Measurements from ENCODE around the gene MDGA2.
"Not testable (repeated sequence)": the region's sequence is repeated elsewhere in the genome, so short reads cannot be mapped to it uniquely, and the experiment has no call there.

MDGA2 gene

DNA sequence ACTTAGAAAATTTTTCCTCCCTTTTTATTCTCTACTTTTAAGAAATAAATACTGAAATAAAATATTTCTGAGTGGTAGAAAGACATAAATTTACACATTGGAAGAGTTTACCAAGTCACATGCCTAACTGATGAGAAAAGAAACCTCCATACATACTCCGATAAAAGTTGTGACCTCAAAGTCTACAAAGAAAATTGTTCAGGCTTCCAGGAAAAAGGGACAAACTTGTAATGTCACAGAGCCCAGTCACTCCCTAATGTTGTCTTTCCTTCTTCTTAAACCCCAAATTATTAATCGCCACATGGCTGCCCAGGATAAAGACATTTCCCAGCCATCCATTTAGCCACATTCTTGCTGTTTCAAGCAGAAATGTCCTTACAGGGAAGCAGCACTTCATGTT is 455.3 kb downstream of the MDGA2 start:
- no peak for DNase-seq

DNA sequence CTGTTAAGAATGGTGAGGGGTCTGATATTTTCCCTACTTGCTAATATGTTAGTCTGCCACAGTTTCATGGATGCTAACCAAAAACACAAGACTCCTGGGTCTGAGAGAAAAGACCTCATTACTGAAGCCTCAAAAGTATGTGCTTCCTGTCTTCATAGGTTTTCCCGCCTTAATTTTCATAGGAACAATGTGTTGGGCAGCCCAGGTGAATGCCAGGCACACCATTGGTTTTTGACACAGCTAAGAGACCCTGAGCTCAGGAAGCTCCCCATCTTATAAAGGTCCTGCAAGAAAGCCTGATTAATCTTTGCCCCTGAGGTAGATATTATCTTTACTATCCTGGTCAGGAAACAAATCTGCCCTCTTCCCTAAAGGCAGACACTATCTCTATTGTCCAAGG is 464.1 kb downstream of the MDGA2 start:
- DNase-seq = no peak

DNA sequence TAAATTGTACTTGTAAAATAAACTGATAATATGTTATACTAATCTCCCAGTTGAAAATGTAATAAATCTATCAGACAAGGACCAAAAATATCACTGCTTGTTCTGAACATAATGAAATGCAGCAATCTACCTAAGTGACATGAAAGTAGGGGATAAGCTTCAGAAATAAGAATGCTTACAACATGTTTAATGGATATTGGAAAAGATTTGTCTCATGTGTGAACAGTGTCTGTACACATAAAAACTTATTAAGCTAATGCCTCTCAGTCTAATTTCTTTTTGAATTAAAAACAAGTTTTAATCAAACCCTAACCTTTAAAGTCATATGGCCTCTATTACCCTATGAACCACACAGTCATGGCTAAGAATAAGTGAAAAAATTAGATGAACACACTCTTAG is 465.3 kb downstream of the MDGA2 start:
- DNase-seq = no peak

DNA sequence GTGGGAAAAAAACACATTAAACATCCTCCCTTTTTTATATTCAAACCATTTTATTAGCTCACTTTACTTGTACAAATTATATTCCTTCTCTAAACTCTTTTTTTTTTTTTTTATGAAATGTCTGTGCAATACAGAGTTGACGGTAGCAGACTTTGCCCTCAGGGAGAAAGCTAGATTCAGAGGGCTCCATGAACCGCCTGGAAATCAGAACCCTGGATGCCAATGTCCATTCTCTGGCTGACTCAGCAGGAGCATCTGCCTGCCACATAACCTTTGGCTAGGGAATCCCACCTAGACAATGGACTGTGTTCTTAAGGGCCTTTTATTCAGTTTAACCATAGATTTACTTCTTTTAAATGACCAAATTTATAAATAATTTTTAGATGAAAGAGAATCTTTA is 467.0 kb downstream of the MDGA2 start:
- no peak for DNase-seq

DNA sequence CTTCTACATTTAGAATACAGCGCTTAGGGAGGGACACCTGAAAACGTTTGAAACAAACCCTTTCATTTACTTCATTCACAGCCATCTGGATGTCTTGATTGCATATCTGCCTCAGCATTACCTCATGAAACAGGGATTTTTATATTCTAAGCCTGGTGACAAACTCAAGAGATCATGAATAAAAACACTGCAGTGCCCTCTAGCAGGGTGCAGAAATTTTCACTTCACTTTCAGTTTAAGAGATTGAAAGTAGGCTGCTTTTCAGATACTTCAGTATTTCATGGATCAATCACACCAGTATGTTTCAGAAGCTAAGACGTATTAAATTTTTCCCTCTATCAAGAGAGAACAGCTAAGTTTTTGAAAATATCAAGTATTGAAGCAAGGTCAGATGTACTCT is 467.8 kb downstream of the MDGA2 start:
- no peak for DNase-seq

DNA sequence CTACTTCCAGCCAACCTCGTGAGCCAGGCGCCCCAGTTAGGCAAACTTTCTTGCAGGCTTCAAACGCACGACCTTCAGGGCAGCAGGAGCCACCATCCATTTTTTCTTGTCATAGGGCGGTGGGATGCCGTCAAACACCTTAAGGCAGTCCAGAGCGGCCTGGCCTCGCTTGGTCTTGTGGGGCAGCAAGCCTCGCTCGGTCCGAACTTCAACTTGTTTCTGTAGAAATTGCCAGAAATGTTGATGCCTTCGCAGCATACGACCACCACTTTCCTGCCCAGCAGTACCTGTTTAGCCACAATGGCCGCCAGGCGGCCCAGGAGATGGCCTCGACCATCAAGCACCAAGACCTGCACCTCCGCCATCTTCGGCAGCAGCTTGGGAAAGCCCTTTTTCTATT is 474.7 kb downstream of the MDGA2 start:
- DNase-seq = no peak

DNA sequence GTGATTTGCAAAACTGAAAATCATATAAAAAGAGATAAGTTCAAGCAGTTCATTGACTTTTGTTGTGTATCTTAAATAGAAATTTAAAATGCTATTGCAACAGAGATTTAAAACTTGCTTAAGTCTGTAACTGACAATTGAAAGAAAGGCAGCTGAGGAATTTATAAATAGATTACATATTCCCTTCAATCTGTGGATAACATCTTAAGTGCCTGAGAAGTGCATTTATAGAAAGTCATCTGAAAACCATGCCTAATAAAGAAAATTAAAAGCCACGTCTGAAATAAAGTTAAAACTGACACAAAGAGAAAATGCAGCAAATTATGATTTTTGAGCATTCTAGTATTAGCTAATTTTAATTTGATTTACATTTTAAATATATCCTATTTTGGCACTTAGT is 479.8 kb downstream of the MDGA2 start:
- no peak for DNase-seq

DNA sequence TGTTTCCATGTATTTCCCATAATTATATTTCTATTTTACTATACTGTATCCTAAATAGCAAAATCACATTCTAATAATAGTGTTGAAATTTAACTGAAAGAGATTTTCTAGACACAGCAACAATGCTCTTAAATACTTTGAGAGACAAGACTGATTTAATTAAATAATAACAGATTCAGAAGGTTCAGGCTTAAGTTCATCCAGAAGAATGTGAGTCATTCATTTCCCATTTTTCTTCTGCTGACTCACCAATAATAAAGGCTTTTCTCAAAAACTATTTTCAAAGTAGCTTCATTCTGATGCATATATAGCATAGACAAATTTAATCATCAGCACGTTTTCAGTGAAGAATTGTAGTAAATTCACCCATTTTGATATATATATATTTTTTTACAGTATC is 481.4 kb downstream of the MDGA2 start:
- no peak for DNase-seq

DNA sequence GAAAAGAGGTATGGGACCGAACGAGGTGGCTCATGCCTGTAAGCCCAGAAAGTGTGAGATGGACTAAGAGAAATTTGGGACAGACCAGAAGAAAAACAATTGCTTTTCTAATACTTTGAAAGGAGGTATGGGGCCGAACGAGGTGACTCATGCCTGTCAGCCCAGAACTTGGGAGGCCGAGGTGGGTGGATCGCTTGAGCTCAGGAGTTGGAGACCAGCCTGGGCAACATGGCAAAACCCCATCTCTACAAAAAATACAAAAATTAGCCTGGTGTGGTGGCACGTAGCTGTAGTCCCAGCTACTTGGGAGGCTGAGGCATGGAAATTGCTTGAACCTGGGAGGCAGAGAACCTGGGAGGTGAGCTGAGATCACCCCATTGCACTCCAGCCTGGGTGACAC is 483.2 kb downstream of the MDGA2 start:
- not testable (repeated sequence) for DNase-seq

DNA sequence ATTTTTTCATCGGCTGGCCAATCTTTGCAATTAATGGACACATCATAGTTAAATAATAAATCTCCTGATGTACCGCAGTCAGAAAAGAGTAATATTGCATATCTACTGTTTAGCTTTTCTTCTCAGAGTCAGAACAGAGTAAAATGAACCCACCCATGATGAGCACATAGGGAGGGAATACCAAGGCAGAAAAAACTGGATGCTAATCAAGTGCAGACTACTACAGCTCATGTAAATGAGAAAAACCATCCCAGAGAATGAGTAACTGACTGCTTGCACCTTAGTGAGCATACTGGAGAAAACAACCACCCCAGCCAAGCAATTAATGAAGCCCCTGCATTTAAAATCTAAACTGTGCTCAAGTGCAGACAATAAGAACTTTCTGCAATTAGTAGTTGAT is 483.7 kb downstream of the MDGA2 start:
- DNase-seq = no peak

DNA sequence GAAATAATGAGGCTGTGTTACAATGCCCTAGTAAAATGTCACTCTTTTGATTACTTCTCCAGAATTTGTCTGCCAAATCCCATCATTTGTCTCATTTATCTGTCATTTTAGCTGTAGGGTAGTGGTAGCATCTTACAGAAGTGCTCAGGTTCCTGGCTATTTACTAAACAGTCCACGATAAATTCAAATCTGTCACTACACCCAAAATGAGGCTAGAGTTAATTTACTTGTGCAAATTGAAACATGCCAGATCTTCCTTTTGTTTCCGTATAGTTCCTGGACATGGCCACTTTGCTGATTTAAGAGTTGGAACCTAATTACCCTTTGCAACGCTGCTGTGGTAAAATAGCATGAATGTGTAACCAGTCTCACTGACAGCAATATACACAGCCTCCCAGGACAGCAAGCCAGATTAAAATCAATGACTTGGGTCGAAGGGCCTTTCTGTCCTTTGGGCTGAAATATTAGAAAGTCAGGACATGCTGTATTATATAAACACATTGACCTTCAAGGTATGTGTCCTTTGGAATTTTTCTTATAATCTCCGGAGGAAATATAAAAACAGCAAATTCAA is 485.4 kb downstream of the MDGA2 start:
- DNase-seq = no peak

DNA sequence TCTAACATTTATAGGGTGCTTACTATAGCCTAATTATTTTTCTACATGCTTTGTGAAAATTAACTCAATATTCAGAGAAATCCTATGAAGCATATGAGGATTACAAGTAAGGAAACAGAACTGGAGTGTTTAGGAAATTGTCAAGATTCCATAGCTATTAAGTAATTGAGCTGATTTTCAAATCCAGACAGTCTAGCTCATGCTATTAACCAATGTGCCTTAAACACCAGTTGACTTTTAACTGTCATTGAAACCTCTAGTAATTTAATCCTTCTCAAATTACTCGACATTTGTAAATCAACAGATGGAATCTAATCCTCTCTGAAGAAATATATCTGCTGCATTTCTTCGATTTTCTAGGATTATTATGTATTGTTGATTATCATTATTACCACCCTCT is 488.9 kb downstream of the MDGA2 start:
- DNase-seq = no peak

DNA sequence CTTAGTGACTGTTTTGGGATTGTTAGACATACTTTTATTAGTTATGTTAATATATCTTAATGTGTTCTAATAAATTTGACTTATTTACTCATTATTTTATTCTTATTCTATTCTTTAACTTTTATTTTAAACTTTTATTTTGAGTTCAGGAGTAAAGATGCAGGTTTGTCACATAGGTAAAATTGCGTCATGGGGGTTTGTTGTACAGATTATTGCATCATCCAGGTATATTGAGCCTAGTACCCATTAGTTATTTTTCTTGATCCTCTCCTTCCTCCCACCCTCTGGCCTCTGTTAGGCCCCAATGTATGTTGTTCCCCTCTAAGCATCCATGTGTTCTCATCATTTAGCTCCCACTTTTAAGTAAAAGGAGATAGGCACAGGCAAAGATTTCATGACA is 495.5 kb downstream of the MDGA2 start:
- DNase-seq = no peak

DNA sequence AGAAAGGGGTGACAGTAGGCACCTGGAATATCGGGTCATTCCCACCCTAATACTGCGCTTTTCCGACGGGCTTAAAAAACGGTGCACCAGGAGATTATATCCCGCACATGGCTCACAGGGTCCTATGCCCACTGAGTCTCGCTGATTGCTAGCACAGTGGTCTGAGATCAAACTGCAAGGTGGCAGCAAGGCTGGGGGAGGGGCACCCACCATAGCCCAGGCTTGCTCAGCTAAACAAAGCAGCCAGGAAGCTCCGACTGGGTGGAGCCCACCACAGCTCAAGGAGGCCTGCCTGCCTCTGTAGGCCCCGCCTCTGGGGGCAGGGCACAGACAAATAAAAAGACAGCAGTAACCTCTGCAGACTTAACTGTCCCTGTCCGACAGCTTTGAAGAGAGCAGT is 503.5 kb downstream of the MDGA2 start:
- not testable (repeated sequence) for DNase-seq

DNA sequence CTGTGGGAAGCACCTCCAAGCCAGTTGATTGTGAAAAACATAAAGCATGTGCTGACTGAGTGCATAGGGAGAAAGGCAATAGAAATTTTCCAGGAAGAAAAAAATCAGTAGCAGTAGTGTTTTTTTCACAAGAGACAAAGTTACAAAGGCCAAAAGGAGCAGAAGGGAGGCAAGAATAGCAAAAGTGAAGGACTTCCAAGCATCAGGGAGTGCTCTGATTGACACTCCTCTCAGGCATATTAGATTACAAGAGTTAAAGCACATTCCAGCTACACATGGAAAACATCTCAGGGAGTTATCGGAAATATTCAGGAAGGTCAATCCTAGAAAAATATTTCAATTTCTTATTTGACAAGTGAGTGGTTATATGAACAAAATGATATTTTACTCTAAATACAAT is 508.0 kb downstream of the MDGA2 start:
- no peak for DNase-seq

DNA sequence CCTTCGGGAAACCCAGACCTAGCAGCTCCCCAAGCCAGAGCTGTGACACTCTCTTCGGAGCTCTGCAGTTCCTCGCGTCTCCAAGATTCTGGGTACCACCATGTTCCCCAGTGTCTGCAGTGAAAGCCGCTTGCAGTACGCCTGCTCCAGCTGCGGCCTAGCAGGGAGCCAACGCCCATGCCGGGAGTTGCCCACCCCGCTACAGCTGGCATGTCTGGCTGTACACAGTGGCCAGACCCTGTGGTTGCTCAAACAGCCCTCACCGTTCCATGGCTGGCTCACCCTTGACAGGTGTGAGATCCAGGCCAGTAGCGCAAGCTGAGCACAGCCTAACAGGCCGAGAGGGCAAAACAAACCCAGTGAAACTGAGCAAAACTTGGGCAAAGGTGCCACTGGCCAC is 520.0 kb downstream of the MDGA2 start:
- no peak for DNase-seq

DNA sequence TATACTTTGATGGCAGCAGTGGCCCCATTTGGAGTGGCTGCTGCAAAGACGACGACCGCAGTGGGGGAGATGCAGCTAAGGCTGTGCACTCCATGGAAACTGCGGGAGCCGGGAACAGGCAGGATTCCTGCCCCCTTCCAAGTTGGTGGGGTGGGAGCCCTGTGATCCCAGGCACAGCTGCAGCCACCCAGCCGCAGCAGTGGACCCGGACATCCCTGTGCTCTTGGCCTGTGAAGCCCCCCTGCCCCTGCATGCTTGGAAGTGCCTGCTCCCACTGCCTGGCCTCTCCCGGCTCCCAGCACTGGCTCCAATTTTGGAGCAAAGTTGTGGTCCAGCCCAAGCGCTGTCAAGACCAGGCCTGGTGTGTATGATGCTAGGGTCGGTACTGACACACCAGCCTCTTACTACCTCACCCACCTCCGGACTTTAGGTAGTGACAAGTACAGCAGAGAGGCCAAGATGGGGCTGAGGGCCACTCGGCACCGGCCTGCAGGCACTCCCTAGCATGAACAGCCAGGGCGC is 521.1 kb downstream of the MDGA2 start:
- no peak for DNase-seq

DNA sequence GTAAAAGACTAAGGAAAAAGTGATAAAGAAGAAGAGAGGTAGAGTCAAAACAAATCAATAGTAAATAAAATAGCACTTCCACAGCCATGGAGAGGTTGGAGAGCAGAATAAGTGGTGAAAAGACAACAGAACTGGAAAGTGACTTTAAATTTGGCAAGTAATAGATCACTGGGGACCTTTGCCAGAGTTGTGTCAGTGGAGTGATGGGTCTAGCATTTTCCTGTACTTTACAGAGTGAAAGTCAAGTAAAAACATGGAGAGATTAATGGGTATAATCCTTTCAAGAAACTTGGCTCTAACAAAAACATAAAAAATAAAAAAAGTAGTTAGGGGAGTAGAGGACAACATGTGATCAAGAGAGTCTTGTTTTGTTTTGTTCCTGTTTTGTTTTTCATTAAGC is 521.7 kb downstream of the MDGA2 start:
- no peak for DNase-seq

DNA sequence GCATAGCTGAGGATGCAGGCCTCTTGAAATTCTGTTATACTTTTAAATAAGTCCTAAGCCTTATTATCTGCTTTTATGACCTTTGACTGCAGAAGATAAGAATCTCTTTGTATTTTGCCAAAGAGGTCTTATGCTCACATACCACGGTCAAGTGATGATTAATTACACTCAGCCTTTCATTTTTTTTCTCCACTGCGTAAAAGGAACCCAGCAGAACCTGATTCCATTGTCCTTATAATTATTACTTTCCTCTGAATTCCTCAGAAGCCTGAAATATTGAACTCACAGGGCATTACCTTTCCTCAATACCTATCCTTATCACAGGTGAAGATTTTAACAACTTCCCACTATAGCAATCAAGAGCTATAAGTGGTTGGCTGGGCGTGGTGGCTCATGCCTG is 525.1 kb downstream of the MDGA2 start:
- DNase-seq = no peak

DNA sequence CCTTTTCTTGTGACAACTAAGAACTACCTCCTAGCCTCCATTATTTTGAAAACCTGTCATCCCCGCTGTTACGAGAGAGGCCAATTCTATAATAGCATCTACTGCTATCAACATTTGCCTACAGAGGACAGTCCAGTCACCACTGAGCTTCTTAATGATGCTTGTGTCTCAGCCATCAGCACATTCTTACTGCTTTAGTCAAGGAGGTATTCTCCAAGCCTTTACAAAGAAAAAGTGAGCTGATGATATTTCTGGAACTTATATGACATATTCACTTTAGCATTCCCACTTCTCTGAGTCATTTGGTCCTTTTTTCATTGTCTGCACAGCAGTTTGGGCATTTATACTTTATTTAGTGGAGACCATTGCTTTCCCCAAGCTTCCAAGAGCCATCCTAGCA is 526.1 kb downstream of the MDGA2 start:
- no peak for DNase-seq

DNA sequence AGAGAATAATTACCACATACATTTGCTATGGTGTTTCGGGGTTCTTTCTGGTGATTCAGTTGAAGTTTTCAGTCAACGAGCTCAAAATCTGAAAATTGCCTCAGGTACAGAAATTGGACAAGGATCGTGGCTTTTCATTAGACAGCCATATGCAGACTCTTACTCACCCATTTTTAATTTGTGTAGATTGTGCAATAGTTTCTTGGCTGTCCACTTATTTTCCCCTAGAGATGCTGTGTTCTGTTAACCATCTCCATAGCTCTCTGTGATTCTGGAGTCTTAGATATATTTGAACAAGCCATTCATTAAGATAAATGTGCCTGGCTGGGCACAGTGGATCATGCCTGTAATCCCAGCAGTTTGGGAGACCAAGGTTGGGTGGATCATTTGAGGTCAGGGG is 526.7 kb downstream of the MDGA2 start:
- DNase-seq = no peak

DNA sequence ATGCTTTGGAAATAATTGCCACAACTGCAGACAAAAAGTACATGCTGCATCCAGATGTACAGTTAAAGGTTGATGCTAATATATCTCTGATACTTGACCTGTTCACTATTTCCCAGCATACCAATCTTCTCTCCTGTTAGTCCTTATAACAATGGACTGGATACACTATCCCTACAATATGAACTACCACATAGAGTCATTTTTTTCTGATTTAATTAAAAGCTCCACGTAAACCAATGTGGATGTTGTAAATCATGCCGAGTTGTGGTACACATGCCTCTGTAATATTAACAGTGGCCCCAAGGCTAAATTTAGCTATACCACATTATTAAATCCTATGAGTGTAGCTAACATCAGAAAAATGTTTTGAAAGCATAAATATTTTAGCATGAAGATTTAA is 554.8 kb downstream of the MDGA2 start:
- DNase-seq = no peak

DNA sequence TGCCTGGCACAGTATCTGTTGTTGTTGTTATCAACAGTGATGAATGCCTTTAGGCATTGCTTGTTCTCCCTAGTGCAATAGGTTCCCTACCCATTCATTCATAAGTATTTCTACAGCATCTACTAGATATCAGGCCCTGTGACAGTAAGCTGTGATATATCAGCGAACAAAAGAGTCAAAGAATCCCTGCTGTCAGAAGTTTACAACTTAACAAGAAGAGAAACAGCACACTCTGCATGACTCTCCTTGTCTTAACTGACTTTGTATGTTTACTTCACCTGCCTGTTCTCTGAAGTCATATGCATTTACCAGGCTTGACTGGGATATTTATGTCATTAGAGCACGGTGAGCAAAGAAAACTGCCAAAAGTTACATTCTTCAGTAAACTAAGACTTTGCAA is 571.6 kb downstream of the MDGA2 start:
- DNase-seq = no peak

DNA sequence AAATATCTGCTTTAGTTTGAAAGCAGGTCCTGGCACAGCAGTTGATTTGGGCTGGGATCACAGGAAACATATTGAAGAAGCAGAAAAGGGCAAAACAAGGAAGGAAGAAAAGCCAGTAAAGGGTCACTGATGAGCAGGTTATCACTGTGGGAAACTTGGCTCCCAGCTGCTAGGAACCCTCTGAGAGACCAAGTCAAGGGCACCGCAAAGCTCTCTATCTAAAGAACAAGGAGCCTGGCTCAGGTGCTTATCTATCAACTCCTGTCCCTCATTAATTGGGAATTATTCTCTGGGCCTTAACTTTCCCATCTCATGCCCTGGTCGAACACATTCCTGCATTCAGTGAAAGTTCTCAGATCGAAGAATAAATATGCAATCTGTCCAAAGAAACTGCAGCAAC is 572.9 kb downstream of the MDGA2 start:
- no peak for DNase-seq

DNA sequence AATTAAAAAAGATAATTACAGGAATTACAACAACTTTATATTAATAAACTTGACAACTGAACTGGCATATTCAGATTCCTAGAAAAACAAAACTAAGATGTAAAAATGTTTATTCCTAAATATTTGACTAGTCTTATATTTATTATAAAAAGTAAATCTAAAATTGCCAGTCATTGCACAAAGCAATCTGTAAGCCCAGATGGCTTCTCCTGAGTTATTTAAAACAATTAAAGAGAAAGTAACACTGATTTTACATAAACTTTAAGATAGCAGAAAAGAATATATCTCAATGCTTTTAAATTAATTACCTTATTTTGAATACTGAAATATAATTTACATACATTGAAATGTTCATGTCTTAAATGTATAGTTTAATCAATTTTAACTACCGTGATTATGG is 589.7 kb downstream of the MDGA2 start:
- DNase-seq = no peak

DNA sequence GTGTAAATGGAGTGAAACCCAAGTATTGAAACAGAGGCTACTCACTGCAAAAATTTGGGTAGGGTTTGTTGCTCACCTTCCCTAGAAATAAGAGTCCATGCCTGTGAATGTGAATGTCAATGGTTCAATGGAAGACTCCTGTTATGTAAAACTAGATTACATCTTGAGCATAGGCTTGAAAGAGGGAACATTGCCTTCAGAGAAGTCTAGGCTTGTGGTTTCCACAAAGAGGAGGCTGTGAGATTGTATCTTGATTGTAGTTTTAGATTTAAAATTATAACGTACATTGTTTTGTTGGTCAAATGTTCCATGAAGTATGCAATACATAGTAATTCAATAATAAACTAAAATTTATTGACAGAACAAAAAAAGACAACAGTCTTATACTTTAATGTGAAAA is 610.1 kb downstream of the MDGA2 start:
- no peak for DNase-seq

All from activated gamma-delta T cell treated with Interleukin-2 at 50 U/mL for 16 hours (primary cell).